H9 (cell line): ENCODE measurements around the gene MICAL3. TPM values are rescaled to one million over a fixed set of nuclear protein-coding genes. Genes with fewer than 3 reads are reported as not detected.

Source experiments
- DNase-seq: peaks from one replicate; pipeline ENCODE4 v3.0.0-alpha.2; 2017
- H2AFZ ChIP-seq: one replicate; pipeline ENCODE4 v1.6.1; 2013; ENCODE audit warnings: mild to moderate bottlenecking, low read length, control low read depth, moderate library complexity
- H2AK5ac ChIP-seq: 2 replicates; pipeline ENCODE4 v1.6.1; 2013; ENCODE audit warnings: low read length, control low read depth, mixed read lengths; ENCODE audit not compliant: insufficient read length
- H2BK120ac ChIP-seq: one replicate; pipeline ENCODE4 v1.6.1; 2013; ENCODE audit warnings: low read depth, mild to moderate bottlenecking, low read length, control low read depth, inconsistent platforms; ENCODE audit not compliant: poor library complexity, severe bottlenecking
- H2BK12ac ChIP-seq: 2 replicates; pipeline ENCODE4 v1.6.1; 2013; ENCODE audit warnings: low read length, control low read depth, mixed read lengths, low read depth; ENCODE audit not compliant: insufficient read length
- H2BK15ac ChIP-seq: 2 replicates; pipeline ENCODE4 v1.6.1; 2013; ENCODE audit warnings: low read depth, low read length, control low read depth
- H2BK20ac ChIP-seq: one replicate; pipeline ENCODE4 v1.6.1; 2013; ENCODE audit warnings: low read depth, mild to moderate bottlenecking, low read length, control low read depth, inconsistent platforms; ENCODE audit not compliant: poor library complexity, severe bottlenecking
- H2BK5ac ChIP-seq: 2 replicates; pipeline ENCODE4 v1.6.1; 2013; ENCODE audit warnings: low read length, control low read depth, mixed read lengths; ENCODE audit not compliant: insufficient read length
- H3K14ac ChIP-seq: 2 replicates; pipeline ENCODE4 v1.6.1; 2013; ENCODE audit warnings: low read length, control low read depth; ENCODE audit not compliant: insufficient read depth
- H3K18ac ChIP-seq: 2 replicates; pipeline ENCODE4 v1.6.1; 2013; ENCODE audit warnings: low read depth, mild to moderate bottlenecking, mixed read lengths, low read length, control low read depth; ENCODE audit not compliant: insufficient read length
- H3K23ac ChIP-seq: 2 replicates; pipeline ENCODE4 v1.6.1; 2013; ENCODE audit warnings: low read length, control low read depth, mixed read lengths, low read depth; ENCODE audit not compliant: insufficient read length
- H3K23me2 ChIP-seq: 2 replicates; pipeline ENCODE4 v1.6.1; 2013; ENCODE audit warnings: low read depth, mild to moderate bottlenecking, mixed read lengths, low read length, control low read depth; ENCODE audit not compliant: insufficient read length, poor library complexity, severe bottlenecking
- H3K27ac ChIP-seq: 2 replicates; pipeline ENCODE4 v1.5.1; 2013; ENCODE audit warnings: low read length, control low read depth, mixed read lengths, low read depth; ENCODE audit not compliant: insufficient read length
- H3K27me3 ChIP-seq: 2 replicates; pipeline ENCODE4 v1.6.1; 2013; ENCODE audit warnings: low read length, control low read depth, inconsistent platforms; ENCODE audit not compliant: insufficient read depth
- H3K4ac ChIP-seq: 2 replicates; pipeline ENCODE4 v1.6.1; 2013; ENCODE audit warnings: low read depth, mild to moderate bottlenecking, control low read depth, inconsistent platforms, low read length, moderate library complexity
- H3K4me1 ChIP-seq: 2 replicates; pipeline ENCODE4 v1.6.1; 2013; ENCODE audit warnings: low read length, control low read depth, inconsistent platforms; ENCODE audit not compliant: insufficient read depth
- H3K4me2 ChIP-seq: 2 replicates; pipeline ENCODE4 v1.6.1; 2013; ENCODE audit warnings: low read length, control low read depth, mixed read lengths; ENCODE audit not compliant: insufficient read length, insufficient read depth
- H3K56ac ChIP-seq: 2 replicates; pipeline ENCODE4 v1.6.1; 2013; ENCODE audit warnings: low read depth, mild to moderate bottlenecking, mixed read lengths, low read length, control low read depth; ENCODE audit not compliant: insufficient read length
- H3K79me1 ChIP-seq: 2 replicates; pipeline ENCODE4 v1.6.1; 2013; ENCODE audit warnings: low read depth, mild to moderate bottlenecking, moderate library complexity, low read length, control low read depth, inconsistent platforms; ENCODE audit not compliant: insufficient read depth, poor library complexity, severe bottlenecking
- H3K79me2 ChIP-seq: 2 replicates; pipeline ENCODE4 v1.6.1; 2013; ENCODE audit warnings: low read length, control low read depth, inconsistent platforms; ENCODE audit not compliant: insufficient read depth
- H3K9ac ChIP-seq: 2 replicates; pipeline ENCODE4 v1.6.1; 2013; ENCODE audit warnings: low read length, control low read depth, mixed read lengths; ENCODE audit not compliant: insufficient read length; ENCODE audit errors: extremely low read depth
- H3K9me3 ChIP-seq: one replicate; pipeline ENCODE4 v1.6.1; 2013; ENCODE audit warnings: low read depth, low read length, inconsistent platforms; ENCODE audit not compliant: control insufficient read depth
- H3T11ph ChIP-seq: one replicate; pipeline ENCODE4 v1.6.1; 2013; ENCODE audit warnings: mild to moderate bottlenecking, low read length, control low read depth, inconsistent platforms
- H4K20me1 ChIP-seq: one replicate; pipeline ENCODE4 v1.6.1; 2013; ENCODE audit not compliant: control insufficient read depth, insufficient read length, insufficient read depth
- H4K5ac ChIP-seq: 2 replicates; pipeline ENCODE4 v1.6.1; 2013; ENCODE audit warnings: low read depth, mild to moderate bottlenecking, mixed read lengths, low read length, control low read depth; ENCODE audit not compliant: insufficient read length
- H4K8ac ChIP-seq: replicated peaks from 2 replicates; pipeline ENCODE4 v1.6.1; 2013; ENCODE audit warnings: low read length, control low read depth, mixed read lengths, low read depth; ENCODE audit not compliant: insufficient read length
- H4K91ac ChIP-seq: 2 replicates; pipeline ENCODE4 v1.6.1; 2013; ENCODE audit warnings: low read depth, mild to moderate bottlenecking, moderate library complexity, mixed read lengths, low read length, control low read depth; ENCODE audit not compliant: insufficient read length
- H3K27ac Mint-ChIP-seq, 3 experiments: 2 replicates in 2 of 3; 3 replicates in 1 of 3; pipeline ENCODE4 v1.8.0; 2020 to 2021; ENCODE audit warnings: mixed read lengths in 3 of 3, mild to moderate bottlenecking in 1 of 3, moderate library complexity in 1 of 3
- H3K27me3 Mint-ChIP-seq: 2 replicates; pipeline ENCODE4 v1.8.0; 2021; ENCODE audit warnings: low read depth, mild to moderate bottlenecking, moderate library complexity, mixed read lengths
- H3K36me3 Mint-ChIP-seq, 3 experiments: 2 replicates in 2 of 3; 3 replicates in 1 of 3; pipeline ENCODE4 v1.8.0; 2020 to 2021; ENCODE audit warnings: low read depth in 3 of 3, mixed read lengths in 3 of 3; ENCODE audit not compliant: insufficient read depth in 1 of 3
- H3K4me1 Mint-ChIP-seq, 2 experiments: 2 replicates each; pipeline ENCODE4 v1.8.0; 2020; ENCODE audit warnings: mixed read lengths in 2 of 2
- H3K4me3 Mint-ChIP-seq, 2 experiments: 2 replicates in 1 of 2; 3 replicates in 1 of 2; pipeline ENCODE4 v1.8.0; 2020 to 2021; ENCODE audit warnings: mild to moderate bottlenecking in 2 of 2, mixed read lengths in 2 of 2, moderate library complexity in 1 of 2
- H3K9me3 Mint-ChIP-seq, 2 experiments: 2 replicates in 1 of 2; 3 replicates in 1 of 2; pipeline ENCODE4 v1.8.0; 2020; ENCODE audit warnings: mild to moderate bottlenecking in 2 of 2, mixed read lengths in 2 of 2, moderate library complexity in 1 of 2
- WGBS: extraction: QIAGEN DNeasy Blood & Tissue Kit; methylation state at CpG from one replicate; pipeline ENCODE4 v1.1.7; 2013; ENCODE audit warnings: missing lambda C conversion rate, low lambda C conversion rate, mixed read lengths; ENCODE audit not compliant: insufficient read length; ENCODE audit errors: extremely low coverage; 5-methylcytosine and 5-hydroxymethylcytosine counted together
- total RNA-seq: library from RNA; stranded (reverse); gene quantifications from 2 replicates; pipeline ENCODE4 v1.2.1, GENCODE V29; 2021
- TF ChIP-seq, protein P1 (sequence below): fragments of 200-600 bp; sonication (generic); conservative IDR thresholded peaks from 3 replicates; pipeline ENCODE4 v1.8.0; 2021; ENCODE audit warnings: antibody characterized with exemption, mild to moderate bottlenecking

Gene MICAL3
- total RNA-seq, 1 experiment from 2014 or later: 50.2 TPM

GRCh38 chr22:17902960-17903359 lies 121.4 kb downstream of the MICAL3 start:
- Mint-ChIP-seq H3K4me3 (no peak overlapping the region), H3K27ac (peak overlapping the region in 1 of 3 experiments; percentile 40; a peak in 2 of 7 replicates)
- WGBS: no CpG with 5 or more reads among the region's 8 CpGs

More at GRCh38 chr22:17902960-17903359, 121.4 kb downstream of the MICAL3 start:
- no peak overlapping the region for H2AFZ ChIP-seq
- no peaks in the 10 kb centered on the region for H3K4me1 ChIP-seq
- H2BK5ac ChIP-seq: no peak overlapping the region
- no peak overlapping the region for H3T11ph ChIP-seq
- H3K18ac ChIP-seq: no peak overlapping the region
- H3K23ac ChIP-seq: no peak overlapping the region
- H3K9me3 Mint-ChIP-seq: no peaks in the 10 kb centered on the region
- no peak overlapping the region for H3K14ac ChIP-seq
- no peak overlapping the region for H3K56ac ChIP-seq
- H2BK120ac ChIP-seq: no peak overlapping the region
- H2BK15ac ChIP-seq: no peak overlapping the region
- no peaks in the 10 kb centered on the region for H3K79me2 ChIP-seq
- H3K27ac ChIP-seq: no peak overlapping the region
- H4K20me1 ChIP-seq: no peaks in the 10 kb centered on the region
- no peaks in the 10 kb centered on the region for H3K79me1 ChIP-seq
- H3K27me3 Mint-ChIP-seq: no peaks in the 10 kb centered on the region; the same call in 1 of the 2 replicates
- H3K23me2 ChIP-seq: no peaks in the 10 kb centered on the region
- H2AK5ac ChIP-seq: no peak overlapping the region
- no peaks in the 10 kb centered on the region for H3K27me3 ChIP-seq
- H3K36me3 Mint-ChIP-seq: peaks cover 22 to 62% (median 55%) of the 10 kb centered on the region in 3 experiments; a peak in 6 of 7 replicates
- no peak overlapping the region for H3K9ac ChIP-seq
- no peaks in the 10 kb centered on the region for H3K9me3 ChIP-seq
- H4K8ac ChIP-seq: no peak overlapping the region
- peaks cover 26 to 28% of the 10 kb centered on the region in 2 experiments for H3K4me1 Mint-ChIP-seq
- H3K4me2 ChIP-seq: no peak overlapping the region
- DNase-seq: no peak
- TF ChIP-seq, protein P1, sequence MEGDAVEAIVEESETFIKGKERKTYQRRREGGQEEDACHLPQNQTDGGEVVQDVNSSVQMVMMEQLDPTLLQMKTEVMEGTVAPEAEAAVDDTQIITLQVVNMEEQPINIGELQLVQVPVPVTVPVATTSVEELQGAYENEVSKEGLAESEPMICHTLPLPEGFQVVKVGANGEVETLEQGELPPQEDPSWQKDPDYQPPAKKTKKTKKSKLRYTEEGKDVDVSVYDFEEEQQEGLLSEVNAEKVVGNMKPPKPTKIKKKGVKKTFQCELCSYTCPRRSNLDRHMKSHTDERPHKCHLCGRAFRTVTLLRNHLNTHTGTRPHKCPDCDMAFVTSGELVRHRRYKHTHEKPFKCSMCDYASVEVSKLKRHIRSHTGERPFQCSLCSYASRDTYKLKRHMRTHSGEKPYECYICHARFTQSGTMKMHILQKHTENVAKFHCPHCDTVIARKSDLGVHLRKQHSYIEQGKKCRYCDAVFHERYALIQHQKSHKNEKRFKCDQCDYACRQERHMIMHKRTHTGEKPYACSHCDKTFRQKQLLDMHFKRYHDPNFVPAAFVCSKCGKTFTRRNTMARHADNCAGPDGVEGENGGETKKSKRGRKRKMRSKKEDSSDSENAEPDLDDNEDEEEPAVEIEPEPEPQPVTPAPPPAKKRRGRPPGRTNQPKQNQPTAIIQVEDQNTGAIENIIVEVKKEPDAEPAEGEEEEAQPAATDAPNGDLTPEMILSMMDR: no peak
- H2BK20ac ChIP-seq: no peak overlapping the region
- no peak overlapping the region for H4K5ac ChIP-seq
- no peak overlapping the region for H2BK12ac ChIP-seq
- H3K4ac ChIP-seq: no peak overlapping the region
- H4K91ac ChIP-seq: no peak overlapping the region
